Measurements from ENCODE around the gene CTNNA3.
"Not testable (repeated sequence)": the region's sequence is repeated elsewhere in the genome, so short reads cannot be mapped to it uniquely, and the experiment has no call there.

Gene CTNNA3

GRCh38 chr10:67603086-67603485 is 92.9 kb downstream of the CTNNA3 start:
- Histone ChIP-seq H3K36me3 (ENCODE audit: insufficient read depth, low read length) (no peaks in the 10 kb centered on the region), H3K9ac (ENCODE audit: low read depth, low read length) (no peak overlapping the region), H3K4me1 (ENCODE audit: insufficient read depth, low read length) (peaks cover 13% of the 10 kb centered on the region), H3K9me3 (ENCODE audit: control insufficient read depth, insufficient read depth, low read length) (no peaks in the 10 kb centered on the region)

GRCh38 chr10:67602268-67602950 is 93.6 kb downstream of the CTNNA3 start:
- Histone ChIP-seq H3K9ac (ENCODE audit: low read depth, low read length) (no peak overlapping the region), H3K4me1 (ENCODE audit: insufficient read depth, low read length) (peaks cover 13% of the 10 kb centered on the region), H3K36me3 (ENCODE audit: insufficient read depth, low read length) (no peaks in the 10 kb centered on the region), H3K9me3 (ENCODE audit: control insufficient read depth, insufficient read depth, low read length) (no peaks in the 10 kb centered on the region)

GRCh38 chr10:67599597-67599996 is 96.4 kb downstream of the CTNNA3 start:
- no peak overlapping the region for H3K9ac ChIP-seq (ENCODE audit: low read depth, low read length)

GRCh38 chr10:67596641-67597040 is 99.4 kb downstream of the CTNNA3 start:
- Histone ChIP-seq H3K9ac (ENCODE audit: low read depth, low read length) (no peak overlapping the region), H3K4me1 (ENCODE audit: insufficient read depth, low read length) (no peaks in the 10 kb centered on the region), H3K36me3 (ENCODE audit: insufficient read depth, low read length) (no peaks in the 10 kb centered on the region), H3K9me3 (ENCODE audit: control insufficient read depth, insufficient read depth, low read length) (no peaks in the 10 kb centered on the region)

More at GRCh38 chr10:67599597-67599996, 96.4 kb downstream of the CTNNA3 start:
- no peaks in the 10 kb centered on the region for H3K4me1 ChIP-seq (ENCODE audit: insufficient read depth, low read length)
- H3K36me3 ChIP-seq (ENCODE audit: insufficient read depth, low read length), result no peaks in the 10 kb centered on the region
- no peaks in the 10 kb centered on the region for H3K9me3 ChIP-seq (ENCODE audit: control insufficient read depth, insufficient read depth, low read length)

GRCh38 chr10:67587771-67588170 is 108.2 kb downstream of the CTNNA3 start:
- no peaks in the 10 kb centered on the region for H3K36me3 ChIP-seq (ENCODE audit: insufficient read depth, low read length)
- H3K9me3 ChIP-seq (ENCODE audit: control insufficient read depth, insufficient read depth, low read length), result no peaks in the 10 kb centered on the region; the same call in 1 of the 2 replicates
- no peaks in the 10 kb centered on the region for H3K4me1 ChIP-seq (ENCODE audit: insufficient read depth, low read length)
- no peak overlapping the region for H3K9ac ChIP-seq (ENCODE audit: low read depth, low read length)

- Histone ChIP-seq H3K9me3 (ENCODE audit: control insufficient read depth, insufficient read depth, low read length) (no peaks in the 10 kb centered on the region), H3K9ac (ENCODE audit: low read depth, low read length) (no peak overlapping the region), H3K36me3 (ENCODE audit: insufficient read depth, low read length) (no peaks in the 10 kb centered on the region), H3K4me1 (ENCODE audit: insufficient read depth, low read length) (no peaks in the 10 kb centered on the region)
Measured at GRCh38 chr10:67575532-67575931, 120.5 kb downstream of the CTNNA3 start.

- Histone ChIP-seq H3K4me1 (ENCODE audit: insufficient read depth, low read length) (no peaks in the 10 kb centered on the region), H3K36me3 (ENCODE audit: insufficient read depth, low read length) (no peaks in the 10 kb centered on the region), H3K9ac (ENCODE audit: low read depth, low read length) (no peak overlapping the region), H3K9me3 (ENCODE audit: control insufficient read depth, insufficient read depth, low read length) (no peaks in the 10 kb centered on the region)
Measured at GRCh38 chr10:67573484-67573883, 122.5 kb downstream of the CTNNA3 start.

GRCh38 chr10:67571503-67571902 is 124.5 kb downstream of the CTNNA3 start:
- no peaks in the 10 kb centered on the region for H3K4me1 ChIP-seq (ENCODE audit: insufficient read depth, low read length)
- no peaks in the 10 kb centered on the region for H3K9me3 ChIP-seq (ENCODE audit: control insufficient read depth, insufficient read depth, low read length)
- no peaks in the 10 kb centered on the region for H3K36me3 ChIP-seq (ENCODE audit: insufficient read depth, low read length)
- H3K9ac ChIP-seq (ENCODE audit: low read depth, low read length), result no peak overlapping the region

GRCh38 chr10:67558311-67558710 is 137.7 kb downstream of the CTNNA3 start:
- H3K9me3 ChIP-seq (ENCODE audit: control insufficient read depth, insufficient read depth, low read length); H3K4me1 ChIP-seq (ENCODE audit: insufficient read depth, low read length); H3K9ac ChIP-seq (ENCODE audit: low read depth, low read length); H3K36me3 ChIP-seq (ENCODE audit: insufficient read depth, low read length): not testable (repeated sequence)

GRCh38 chr10:67553254-67553653 is 142.7 kb downstream of the CTNNA3 start:
- no peaks in the 10 kb centered on the region for H3K36me3 ChIP-seq (ENCODE audit: insufficient read depth, low read length)
- peaks cover 3% of the 10 kb centered on the region; the same call in 1 of the 2 replicates for H3K9me3 ChIP-seq (ENCODE audit: control insufficient read depth, insufficient read depth, low read length)
- no peaks in the 10 kb centered on the region for H3K4me1 ChIP-seq (ENCODE audit: insufficient read depth, low read length)
- no peak overlapping the region for H3K9ac ChIP-seq (ENCODE audit: low read depth, low read length)

- Histone ChIP-seq H3K9ac (ENCODE audit: low read depth, low read length) (no peak overlapping the region), H3K4me1 (ENCODE audit: insufficient read depth, low read length) (no peaks in the 10 kb centered on the region), H3K9me3 (ENCODE audit: control insufficient read depth, insufficient read depth, low read length) (no peaks in the 10 kb centered on the region), H3K36me3 (ENCODE audit: insufficient read depth, low read length) (no peaks in the 10 kb centered on the region)
Measured at GRCh38 chr10:67550838-67551402, 145.1 kb downstream of the CTNNA3 start.

- Histone ChIP-seq H3K9me3 (ENCODE audit: control insufficient read depth, insufficient read depth, low read length) (no peaks in the 10 kb centered on the region), H3K4me1 (ENCODE audit: insufficient read depth, low read length) (no peaks in the 10 kb centered on the region), H3K36me3 (ENCODE audit: insufficient read depth, low read length) (no peaks in the 10 kb centered on the region), H3K9ac (ENCODE audit: low read depth, low read length) (no peak overlapping the region)
Measured at GRCh38 chr10:67550046-67550445, 145.9 kb downstream of the CTNNA3 start.

GRCh38 chr10:67549390-67549789 is 146.6 kb downstream of the CTNNA3 start:
- Histone ChIP-seq H3K9ac (ENCODE audit: low read depth, low read length) (no peak overlapping the region), H3K4me1 (ENCODE audit: insufficient read depth, low read length) (no peaks in the 10 kb centered on the region), H3K9me3 (ENCODE audit: control insufficient read depth, insufficient read depth, low read length) (no peaks in the 10 kb centered on the region), H3K36me3 (ENCODE audit: insufficient read depth, low read length) (no peaks in the 10 kb centered on the region)

GRCh38 chr10:67541411-67541810 is 154.6 kb downstream of the CTNNA3 start:
- H3K9me3 ChIP-seq (ENCODE audit: control insufficient read depth, insufficient read depth, low read length), result no peaks in the 10 kb centered on the region
- H3K36me3 ChIP-seq (ENCODE audit: insufficient read depth, low read length), result no peaks in the 10 kb centered on the region
- no peak overlapping the region for H3K9ac ChIP-seq (ENCODE audit: low read depth, low read length)
- H3K4me1 ChIP-seq (ENCODE audit: insufficient read depth, low read length), result no peaks in the 10 kb centered on the region

- Histone ChIP-seq H3K9ac (ENCODE audit: low read depth, low read length) (no peak overlapping the region), H3K9me3 (ENCODE audit: control insufficient read depth, insufficient read depth, low read length) (no peaks in the 10 kb centered on the region), H3K36me3 (ENCODE audit: insufficient read depth, low read length) (no peaks in the 10 kb centered on the region), H3K4me1 (ENCODE audit: insufficient read depth, low read length) (no peaks in the 10 kb centered on the region)
Measured at GRCh38 chr10:67539312-67539711, 156.7 kb downstream of the CTNNA3 start.

Data from ES-I3 (cell line).